Non-pigmented ciliary epithelial cell (primary cell): ENCODE measurements around the gene ZFPM1.
"Not testable (repeated sequence)": the region's sequence is repeated elsewhere in the genome, so short reads cannot be mapped to it uniquely, and the experiment has no call there.

Experiments used
- DNase-seq: peaks from one replicate; pipeline ENCODE4 v3.0.0-alpha.2; 2010; ENCODE audit warnings: low read depth

Gene ZFPM1

DNA sequence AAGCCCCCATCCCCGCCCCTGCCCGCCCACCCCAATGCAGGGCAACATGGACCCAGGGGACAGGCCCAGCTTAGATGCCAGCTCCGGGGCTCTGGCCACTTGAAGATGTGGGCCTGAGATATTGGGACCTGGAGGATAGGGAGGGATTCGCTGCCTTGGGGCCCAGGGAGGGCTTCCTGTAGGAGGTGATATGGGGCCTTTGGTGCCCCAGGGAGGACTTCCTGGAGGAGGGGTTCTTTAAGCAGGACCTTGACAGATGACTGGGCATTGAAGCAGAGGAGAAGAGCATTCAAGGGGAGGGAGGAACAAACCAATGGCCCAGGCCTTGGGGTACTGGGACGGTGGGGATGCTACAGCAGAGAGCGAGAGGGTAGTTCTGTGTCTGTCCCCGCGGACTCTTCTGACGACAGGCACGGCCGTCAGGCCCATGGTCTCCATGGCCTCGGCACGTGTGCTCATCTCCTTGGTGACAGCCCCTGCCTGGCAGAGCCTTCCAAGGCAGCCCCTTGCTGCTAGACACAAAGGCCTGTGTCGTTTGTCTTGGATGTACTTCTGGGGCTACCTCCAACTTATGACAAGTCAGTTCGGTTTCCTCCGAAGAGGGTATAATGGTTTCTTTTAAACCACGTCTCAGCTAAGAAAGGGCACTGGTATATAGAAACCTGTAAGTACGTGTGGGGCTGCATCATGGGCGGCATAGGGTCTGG is 61.6 kb downstream of the ZFPM1 start:
- DNase-seq, result no peak

DNA sequence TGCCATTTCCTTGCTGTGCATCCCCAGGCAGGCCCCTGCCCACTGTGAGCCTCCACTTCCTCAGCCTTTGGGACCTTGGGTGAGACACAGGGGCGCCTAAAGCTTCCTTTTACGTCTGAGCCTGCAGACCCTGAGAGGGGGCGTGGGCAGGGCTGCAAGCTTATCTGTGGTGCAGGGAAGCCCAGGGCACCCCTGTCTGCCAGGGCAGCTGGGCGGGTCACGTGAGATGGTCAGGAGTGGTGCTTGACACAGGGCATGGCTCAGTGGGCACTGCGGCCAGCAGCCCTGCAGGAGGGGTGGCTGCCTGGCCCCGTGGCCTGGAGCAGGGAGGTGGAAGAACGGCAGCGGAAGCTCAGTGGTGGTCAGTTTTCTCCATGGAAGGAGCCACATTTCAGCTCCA is 62.3 kb downstream of the ZFPM1 start:
- DNase-seq, result no peak

DNA sequence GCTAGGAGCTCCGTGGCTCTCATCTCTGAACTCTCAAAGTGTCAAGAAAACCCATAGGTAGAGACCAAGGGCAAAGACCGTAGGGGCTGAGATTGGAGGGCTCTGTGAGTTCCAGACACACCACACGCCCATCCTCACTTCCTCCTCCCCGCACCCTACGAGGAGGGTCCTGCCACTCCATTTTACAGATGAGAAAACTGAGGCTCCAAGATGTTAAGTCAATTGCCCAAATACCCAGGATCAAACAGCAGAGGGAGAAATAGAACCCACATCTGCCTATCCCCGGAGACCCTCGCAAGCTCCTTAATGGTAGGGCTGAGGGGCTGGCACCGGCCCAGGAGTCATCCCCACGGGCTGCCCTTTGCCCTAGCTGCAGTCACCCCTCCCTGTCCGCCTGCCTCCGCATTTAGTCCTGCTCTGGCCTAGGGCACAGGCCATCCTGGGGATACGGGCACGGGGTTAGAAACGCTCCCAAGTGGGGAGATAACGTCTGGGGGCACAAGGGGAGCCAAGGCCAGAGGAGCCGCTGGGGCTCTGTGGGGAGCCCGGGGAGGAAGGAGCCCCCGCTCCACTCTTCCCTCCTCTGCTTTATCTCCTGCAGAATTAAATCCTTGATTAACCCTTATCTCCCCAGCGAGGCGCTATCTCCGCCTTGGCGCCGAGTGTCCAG is 63.0 kb downstream of the ZFPM1 start:
- DNase-seq, result no peak

DNA sequence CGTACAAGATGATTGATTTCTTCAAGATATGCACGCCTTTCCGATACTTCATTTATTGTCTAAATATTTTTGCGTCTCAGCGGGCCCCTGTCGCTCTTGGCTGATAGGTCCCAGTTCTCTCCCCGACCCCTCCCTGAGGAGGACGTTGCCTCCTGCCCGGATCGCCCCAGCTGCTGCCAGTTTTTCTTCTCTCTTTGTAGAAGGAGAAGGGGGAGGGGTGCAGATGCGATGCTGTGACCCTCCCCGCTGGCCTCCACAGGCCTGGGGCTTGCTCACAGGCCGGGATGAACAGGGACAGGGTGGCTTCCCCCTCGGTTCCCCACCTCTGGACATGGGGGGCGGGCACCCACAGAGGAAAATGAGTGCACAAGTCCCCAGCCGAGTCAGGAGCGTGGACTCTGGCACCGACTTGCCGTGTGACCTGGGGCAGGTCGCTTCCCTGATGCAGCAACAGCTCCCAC is 63.6 kb downstream of the ZFPM1 start:
- DNase-seq, result no peak

DNA sequence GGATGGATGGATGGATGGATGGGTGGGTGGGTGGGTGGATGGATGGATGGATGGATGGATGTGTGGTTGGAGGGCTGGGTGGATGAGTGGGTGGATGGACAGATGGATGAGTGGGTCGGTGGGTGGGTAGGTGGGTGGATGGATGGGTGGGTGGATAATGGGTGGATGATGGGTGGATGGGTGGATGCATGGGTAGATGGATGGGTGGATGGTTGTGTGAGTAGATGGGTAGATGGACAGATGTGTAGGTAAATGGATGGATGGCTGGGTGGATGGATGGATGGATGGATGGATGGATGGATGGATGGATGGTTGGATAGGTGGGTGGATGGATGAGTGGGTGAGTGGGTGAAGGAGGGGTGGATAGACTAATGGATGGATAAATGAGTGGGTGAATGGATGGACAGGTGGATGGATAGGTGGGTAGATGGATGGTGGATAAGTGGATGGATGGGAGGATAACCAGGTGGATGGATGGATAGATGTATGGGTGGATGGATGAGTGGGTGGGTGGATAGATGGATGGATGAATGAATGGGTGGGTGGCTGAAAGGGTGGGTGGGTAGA is 64.2 kb downstream of the ZFPM1 start:
- DNase-seq, result not testable (repeated sequence)

DNA sequence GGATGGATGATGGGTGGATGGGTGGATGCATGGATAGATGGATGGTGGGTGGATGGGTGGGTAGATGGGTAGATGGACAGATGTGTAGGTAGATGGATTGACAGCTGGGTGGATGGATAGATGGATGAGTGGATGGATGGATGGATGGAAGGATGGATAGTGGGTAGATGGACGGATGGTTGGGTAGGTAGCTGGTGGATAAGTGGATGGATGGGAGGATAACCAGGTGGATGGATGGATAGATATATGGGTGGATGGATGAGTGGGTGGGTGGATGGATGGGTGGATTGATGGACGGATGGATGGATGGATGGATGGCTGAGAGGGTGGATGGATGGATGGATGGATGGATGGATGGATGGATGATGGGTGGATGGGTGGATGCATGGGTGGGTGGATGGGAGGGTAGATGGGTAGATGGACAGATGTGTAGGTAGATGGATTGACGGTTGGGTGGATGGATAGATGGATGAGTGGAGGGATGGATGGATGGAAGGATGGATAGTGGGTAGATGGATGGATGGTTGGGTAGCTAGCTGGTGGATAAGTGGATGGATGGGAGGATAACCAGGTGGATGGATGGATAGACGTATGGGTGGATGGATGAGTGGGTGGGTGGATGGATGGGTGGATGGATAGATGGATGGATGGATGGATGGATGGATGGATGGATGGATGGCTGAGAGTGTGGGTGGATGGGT is 65.5 kb downstream of the ZFPM1 start:
- not testable (repeated sequence) for DNase-seq

DNA sequence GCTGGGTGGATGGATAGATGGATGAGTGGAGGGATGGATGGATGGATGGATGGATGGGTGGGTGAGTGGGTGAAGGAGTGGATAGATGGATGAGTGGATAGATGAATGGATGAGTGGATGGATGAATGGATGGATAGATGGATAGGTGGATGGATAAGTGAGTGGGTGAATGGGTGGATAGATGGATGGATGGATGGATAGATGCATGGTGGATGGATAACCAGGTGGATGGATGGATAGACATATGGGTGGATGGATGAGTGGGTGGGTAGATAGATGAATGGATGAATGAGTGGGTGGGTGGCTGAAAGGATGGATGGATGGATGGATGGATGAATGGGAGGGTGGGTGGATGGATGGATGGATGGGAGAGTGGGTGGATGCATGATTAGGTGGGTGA is 66.2 kb downstream of the ZFPM1 start:
- no peak for DNase-seq

DNA sequence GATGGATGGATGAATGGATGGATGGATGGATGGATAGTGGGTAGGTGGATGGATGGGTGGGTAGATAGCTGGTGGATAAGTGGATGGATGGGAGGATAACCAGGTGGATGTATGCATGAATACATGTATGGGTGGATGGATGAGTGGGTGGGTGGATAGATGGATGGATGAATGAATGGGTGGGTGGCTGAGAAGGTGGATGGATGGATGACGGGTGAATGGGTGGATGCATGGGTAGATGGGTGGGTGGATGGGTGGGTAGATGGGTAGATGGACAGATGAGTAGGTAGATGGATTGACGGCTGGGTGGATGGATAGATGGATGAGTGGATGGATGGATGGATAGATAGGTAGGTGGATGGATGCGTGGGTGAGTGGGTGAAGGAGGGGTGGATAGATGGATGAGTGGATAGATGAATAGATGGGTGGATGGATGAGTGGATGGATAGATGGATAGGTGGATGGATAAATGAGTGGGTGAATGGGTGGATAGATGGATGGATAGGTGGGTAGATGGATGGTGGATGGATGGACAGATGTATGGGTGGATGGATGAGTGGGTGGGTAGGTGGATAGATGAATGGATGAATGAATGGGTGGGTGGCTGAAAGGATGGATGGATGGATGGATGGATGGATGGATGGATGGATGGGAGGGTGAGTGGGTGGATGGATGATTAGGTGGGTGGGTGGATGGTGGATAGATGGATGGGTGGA is 67.0 kb downstream of the ZFPM1 start:
- DNase-seq, result no peak

DNA sequence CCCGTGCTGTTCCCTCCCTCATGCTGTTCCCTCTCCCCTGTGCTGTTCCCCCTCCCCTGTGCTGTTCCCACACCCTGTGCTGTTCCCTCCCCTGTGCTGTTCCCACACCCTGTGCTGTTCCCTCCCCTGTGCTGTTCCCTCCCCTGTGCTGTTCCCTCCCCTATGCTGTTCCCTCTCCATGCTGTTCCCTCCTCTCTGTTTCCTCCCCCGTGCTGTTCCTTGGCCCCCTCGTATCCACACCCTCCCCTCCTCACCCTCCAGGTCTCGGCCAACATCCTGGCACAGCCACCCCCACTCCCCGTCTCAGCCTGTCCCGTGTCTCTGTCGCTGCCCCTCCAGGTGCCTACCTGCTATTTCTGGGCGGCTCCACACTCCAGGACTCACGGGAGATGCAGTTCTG is 68.6 kb downstream of the ZFPM1 start:
- no peak for DNase-seq

DNA sequence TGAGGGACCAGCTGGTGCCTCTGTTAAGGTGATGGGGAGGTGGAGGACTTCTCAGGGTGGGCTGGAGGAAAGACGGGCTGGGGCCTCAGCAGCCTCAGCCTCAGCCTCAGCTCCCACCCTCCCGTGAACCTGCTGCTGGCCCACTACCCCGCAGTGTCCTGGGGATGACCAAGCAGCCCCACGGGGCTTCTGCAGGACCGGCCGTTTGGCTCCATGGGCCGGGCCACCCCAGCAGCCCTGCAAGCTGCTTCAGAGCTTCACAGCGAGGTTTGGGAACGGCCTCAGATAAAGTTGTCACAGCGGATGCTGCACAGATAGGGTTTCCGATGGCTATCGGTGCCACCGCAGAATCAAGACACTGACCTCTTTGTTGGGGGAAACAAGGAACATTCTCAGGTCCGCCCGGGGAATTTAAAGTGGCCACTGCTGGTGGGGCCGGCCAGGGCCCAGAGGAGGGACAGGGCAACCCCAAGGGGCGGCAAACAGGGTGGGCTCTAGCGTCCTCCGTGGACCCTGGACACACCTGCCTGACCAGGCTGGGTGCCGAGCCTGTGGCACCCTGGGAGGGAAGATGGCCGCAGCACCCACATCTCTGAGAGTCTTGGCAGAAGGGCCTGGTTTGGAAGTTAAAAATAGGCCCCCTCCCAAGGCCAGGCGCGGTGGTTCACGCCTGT is 69.3 kb downstream of the ZFPM1 start:
- no peak for DNase-seq

DNA sequence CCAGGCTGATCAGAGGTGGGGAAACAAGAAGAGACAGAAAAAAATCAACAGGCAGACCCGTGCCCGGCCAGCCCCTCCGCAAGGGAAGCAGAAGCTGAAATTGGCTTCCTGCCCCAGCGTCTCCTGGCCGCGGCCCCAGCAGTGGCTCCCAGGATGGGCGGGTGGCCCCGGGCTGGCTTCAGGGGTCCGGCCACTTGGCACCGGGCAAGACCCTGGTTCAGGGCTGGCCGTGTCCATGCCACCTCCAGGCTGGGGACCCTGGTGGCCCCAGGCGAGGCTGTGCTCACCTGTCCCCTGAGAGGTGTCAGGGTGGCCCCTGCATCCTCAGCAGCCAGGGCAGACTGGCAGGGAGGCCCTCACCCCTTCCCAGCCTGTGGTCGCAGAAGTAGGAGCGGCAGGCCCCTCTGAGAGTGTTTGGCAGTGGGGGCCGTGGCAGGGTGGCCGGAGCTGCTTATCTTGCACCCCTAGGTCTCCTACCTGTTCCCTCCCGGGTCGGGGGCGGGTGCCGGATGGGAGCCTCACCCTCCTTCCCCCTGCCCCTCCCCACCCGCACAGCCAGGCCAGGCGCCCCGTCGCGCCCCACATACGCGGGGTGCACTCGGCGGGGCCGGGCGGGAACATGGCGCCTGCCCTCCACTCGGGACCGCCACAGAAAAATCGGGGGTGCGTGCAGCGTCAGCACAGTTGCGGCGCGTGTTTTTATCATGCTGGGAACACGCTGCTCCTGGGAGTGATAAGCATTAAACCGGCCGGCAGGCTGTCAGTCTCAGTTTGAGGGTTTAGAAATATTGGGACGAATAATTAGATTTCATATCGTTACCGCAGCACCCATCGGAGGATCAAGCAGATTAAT is 70.5 kb downstream of the ZFPM1 start:
- no peak for DNase-seq

DNA sequence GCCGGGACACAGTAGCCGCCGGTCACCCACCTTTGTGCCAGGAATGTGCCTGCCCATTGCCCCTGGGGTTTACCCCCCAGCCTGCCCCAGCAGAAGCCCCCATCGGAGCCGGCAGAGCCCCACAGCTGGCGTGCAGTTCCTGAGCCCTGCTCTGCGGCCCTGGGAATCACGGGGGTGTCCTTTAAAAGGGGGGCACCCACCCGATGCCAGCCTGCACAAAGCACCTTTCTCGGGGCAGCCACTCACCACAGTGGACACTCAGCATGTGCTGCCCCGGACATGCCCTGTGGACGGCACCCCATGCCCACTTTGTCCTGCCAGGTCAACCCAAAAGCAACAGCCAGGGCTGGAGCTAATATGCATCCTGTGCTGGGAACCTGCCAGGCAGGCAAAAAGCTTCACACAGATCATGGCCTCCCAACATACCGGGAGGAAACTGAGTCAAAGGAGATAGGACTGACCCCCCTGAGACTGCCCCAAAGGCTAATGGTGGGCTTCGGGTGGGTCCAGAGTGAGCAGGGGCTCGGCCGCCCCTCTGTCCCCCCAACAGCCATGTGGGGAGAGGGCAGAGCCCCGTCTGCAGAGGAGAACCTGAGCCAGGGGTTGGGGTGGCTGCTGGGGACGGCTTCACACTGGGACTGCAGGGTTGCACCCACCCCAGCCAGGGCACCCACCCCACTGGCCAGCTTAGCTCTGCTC is 71.3 kb downstream of the ZFPM1 start:
- DNase-seq, result no peak

DNA sequence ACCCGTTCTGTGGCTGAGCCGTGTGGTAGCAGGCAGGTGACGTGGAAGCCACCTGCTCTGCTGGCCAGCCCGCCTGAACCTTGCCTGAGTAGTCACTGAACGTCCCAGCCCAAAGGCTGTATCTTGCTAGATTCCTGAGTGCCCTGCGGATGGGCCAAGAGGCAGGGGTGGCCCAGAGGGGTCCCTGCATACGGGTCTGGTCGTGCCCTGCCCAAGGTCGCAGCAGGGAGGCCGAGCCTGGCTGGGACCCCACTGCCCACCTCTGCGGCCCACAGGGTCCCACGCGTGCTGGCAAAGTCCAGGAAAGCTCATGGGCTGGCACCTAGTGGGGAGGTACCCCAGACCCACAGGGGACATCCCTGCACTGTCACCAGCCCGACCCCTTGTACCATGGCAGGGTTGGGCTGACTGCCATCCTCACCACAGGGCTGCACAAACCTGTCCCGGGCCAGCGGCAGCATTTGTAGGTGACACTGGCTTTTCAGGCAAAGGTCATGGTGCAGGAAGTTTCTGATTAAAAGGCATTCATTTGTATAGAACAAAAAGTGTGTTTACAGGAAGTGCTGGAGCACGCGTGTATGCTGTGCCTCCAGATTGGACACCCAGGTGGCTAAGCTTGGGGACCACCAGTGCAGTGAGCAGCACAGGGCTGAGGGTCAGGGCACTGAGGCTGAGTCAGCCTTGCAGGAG is 72.0 kb downstream of the ZFPM1 start:
- DNase-seq, result no peak

DNA sequence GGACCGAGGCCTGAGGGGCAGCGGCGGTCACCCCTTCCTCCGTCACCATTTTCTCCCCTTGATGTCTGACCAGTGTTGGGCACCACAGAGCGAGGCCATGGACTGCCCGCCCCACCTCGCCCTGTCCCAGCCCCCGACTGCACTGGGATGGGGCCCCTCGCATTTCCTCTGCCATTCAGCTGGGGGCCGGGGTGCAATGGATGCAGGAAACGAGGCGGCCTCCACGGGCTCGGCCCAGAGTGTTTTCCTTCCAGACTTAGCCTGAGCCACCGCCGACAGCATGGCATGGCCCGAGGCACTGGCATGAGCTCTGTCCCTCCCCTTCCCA is 72.5 kb downstream of the ZFPM1 start:
- no peak for DNase-seq

DNA sequence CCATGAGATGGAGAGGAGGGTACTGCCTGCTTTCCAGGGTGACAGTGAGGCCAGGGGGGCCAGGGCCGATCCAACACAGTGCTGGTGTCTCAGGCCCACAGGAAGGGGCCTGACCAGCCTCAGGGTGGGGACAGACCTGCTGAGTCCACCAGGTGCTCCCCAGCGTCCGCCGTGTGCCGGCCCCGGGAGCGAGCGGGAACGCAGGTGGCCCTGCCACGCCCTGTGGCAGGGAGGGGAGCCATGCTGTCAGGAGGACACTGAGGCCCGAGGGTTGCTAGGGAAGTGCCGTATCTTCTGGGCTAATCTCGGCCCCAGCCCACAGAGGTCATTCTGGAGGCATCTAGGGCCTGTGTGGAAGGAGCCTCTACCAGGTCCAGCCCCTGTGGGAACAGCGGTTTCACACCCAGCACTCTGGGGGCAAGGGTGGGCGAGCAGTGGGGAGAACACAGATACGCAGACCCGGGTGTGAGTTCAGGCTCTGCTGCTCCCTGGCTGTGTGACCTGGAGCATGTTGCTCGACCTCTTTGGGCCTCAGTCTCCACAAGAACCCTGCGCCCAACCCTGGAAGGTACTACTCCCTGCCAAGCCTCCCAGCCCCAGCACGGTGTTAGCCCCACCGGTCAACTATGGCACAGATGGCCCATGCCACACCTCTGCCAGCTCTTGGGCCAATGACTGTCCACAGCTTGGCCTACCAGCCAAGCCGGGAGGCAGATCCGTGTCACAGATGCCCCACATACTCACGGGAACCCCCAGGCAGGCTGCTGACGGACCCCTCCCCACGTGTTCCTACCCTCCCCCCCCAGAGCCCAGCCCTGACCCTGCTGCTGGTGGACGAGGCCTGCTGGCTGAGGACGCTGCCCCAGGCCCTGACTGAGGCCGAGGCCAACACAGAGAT is 73.2 kb downstream of the ZFPM1 start:
- no peak for DNase-seq

DNA sequence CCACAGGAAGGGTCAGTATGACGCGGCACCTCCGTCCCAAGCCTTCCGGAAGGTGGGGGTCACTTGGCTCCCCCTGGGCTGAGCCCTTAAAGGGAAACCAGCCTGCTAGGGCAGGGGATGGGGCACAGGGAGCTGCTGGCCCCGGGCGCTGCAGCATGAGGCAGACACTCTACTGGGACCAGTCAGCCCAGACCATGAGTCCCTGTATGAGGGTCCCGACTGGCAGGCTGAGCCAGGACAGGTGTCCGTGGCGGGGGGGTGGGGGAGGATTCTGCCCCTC is 73.8 kb downstream of the ZFPM1 start:
- no peak for DNase-seq

DNA sequence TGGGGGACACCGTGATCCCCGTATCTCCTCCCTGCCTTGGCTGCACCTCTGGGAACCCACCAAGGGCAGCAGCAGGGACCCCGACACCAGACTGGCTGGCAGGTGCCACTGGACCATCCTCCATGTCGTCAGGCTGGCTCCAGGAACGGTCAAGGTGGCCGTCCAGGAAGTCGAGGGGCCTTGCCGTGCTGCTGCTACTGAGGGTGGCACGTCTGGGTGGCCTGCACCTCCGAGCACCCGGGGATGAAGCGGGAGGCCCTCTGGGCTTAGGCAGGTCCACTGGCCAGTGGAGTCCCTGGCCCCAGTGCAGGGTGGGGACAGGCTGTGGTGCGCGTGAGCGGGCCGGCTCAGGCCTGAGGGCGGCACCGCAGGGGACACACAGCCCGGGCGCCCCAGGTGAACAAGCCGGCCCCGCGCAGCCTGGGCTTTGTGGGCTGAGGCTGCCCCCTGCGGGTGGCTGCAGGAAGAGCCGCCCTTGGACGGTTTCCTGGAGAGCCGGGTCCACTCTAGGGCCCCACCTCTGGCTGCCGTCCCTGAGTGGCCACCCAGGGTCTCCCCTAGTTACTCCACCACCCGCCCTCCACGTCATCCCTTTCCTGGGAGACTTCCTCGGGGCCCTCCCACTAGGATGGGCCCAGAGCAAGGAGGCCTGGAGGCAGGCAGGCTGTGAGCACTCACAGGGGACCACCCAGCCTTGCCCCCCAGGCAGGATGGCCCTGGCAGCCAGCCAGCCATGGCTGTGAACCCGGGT is 74.3 kb downstream of the ZFPM1 start:
- DNase-seq, result no peak
